ENCODE data around the gene NR0B2.
"Not testable (repeated sequence)": the region's sequence is repeated elsewhere in the genome, so short reads cannot be mapped to it uniquely, and the experiment has no call there.

Gene NR0B2

GRCh38 chr1:26889551-26890466 is 24.0 kb downstream of the NR0B2 start, which contains the start of gene GPN2:
GPN2 (minus strand) TSS chr1:26890283; CDS start chr1:26890096, 187 bp downstream.
- DNase-seq (ENCODE audit: low read depth in 1 of 2, low spot score in 1 of 2) = peak; percentile 51 to 66

GRCh38 chr1:26888231-26888630 is 25.5 kb downstream of the NR0B2 start:
- no peak for DNase-seq (ENCODE audit: low read depth in 1 of 2, low spot score in 1 of 2)

- DNase-seq (ENCODE audit: low read depth in 1 of 2, low spot score in 1 of 2) = no peak
These were observed 26.6 kb downstream of the NR0B2 start for GRCh38 chr1:26887125-26887524.

- DNase-seq (ENCODE audit: low read depth in 1 of 2, low spot score in 1 of 2) = no peak
These were observed 30.9 kb downstream of the NR0B2 start for GRCh38 chr1:26882696-26883463.

- not testable (repeated sequence) for DNase-seq (ENCODE audit: low read depth in 1 of 2, low spot score in 1 of 2)
These were observed 32.2 kb downstream of the NR0B2 start for GRCh38 chr1:26881611-26882010.

GRCh38 chr1:26879793-26880192 is 34.0 kb downstream of the NR0B2 start:
- no peak for DNase-seq (ENCODE audit: low read depth in 1 of 2, low spot score in 1 of 2)

- no peak for DNase-seq (ENCODE audit: low read depth in 1 of 2, low spot score in 1 of 2)
These were observed 36.4 kb downstream of the NR0B2 start for GRCh38 chr1:26877326-26877725.

- DNase-seq (ENCODE audit: low read depth in 1 of 2, low spot score in 1 of 2) = no peak
These were observed 38.9 kb downstream of the NR0B2 start for GRCh38 chr1:26874896-26875295.

GRCh38 chr1:26873097-26873496 is 40.7 kb downstream of the NR0B2 start:
- not testable (repeated sequence) for DNase-seq (ENCODE audit: low read depth in 1 of 2, low spot score in 1 of 2)

GRCh38 chr1:26864610-26865480 is 48.9 kb downstream of the NR0B2 start:
- DNase-seq (ENCODE audit: low read depth in 1 of 2, low spot score in 1 of 2) = peak; percentile 89 to 92

- no peak for DNase-seq (ENCODE audit: low read depth in 1 of 2, low spot score in 1 of 2)
These were observed 50.1 kb downstream of the NR0B2 start for GRCh38 chr1:26863685-26864077.

- peak in 1 of 2 donors; percentile 10 for DNase-seq (ENCODE audit: low read depth in 1 of 2, low spot score in 1 of 2)
These were observed 50.7 kb downstream of the NR0B2 start, which contains the start of gene SFN for GRCh38 chr1:26862781-26863684. SFN (plus strand) TSS chr1:26863149; CDS start chr1:26863213, 64 bp downstream.

GRCh38 chr1:26861889-26862378 is 51.8 kb downstream of the NR0B2 start:
- no peak for DNase-seq (ENCODE audit: low read depth in 1 of 2, low spot score in 1 of 2)
